GM21825 (cell line): ENCODE data around the gene ATP8B4.

Source experiments
- ATAC-seq: cut with Tn5 transposase; IDR thresholded peaks from one replicate; pipeline ENCODE4 v1.9.1; 2021; ENCODE audit warnings: mild to moderate bottlenecking, moderate library complexity; ENCODE audit not compliant: unreplicated experiment

ATP8B4 gene

DNA sequence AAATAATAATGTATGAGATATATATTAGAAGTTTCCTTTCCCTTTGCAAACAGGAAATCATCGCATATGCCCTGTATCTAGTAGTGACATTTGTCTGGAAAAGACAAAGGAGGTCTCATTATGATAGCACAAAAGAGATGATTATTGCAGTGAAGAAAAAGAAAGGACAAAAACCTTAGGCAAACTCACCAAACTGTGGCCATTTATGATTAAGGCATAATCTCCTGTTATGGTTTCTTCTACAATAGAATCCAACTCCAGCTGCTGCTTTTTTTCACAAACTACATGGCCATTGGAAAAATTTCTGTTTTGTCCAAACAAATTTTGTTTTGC is 218.2 kb downstream of the ATP8B4 start:
- ATAC-seq, result no peak

DNA sequence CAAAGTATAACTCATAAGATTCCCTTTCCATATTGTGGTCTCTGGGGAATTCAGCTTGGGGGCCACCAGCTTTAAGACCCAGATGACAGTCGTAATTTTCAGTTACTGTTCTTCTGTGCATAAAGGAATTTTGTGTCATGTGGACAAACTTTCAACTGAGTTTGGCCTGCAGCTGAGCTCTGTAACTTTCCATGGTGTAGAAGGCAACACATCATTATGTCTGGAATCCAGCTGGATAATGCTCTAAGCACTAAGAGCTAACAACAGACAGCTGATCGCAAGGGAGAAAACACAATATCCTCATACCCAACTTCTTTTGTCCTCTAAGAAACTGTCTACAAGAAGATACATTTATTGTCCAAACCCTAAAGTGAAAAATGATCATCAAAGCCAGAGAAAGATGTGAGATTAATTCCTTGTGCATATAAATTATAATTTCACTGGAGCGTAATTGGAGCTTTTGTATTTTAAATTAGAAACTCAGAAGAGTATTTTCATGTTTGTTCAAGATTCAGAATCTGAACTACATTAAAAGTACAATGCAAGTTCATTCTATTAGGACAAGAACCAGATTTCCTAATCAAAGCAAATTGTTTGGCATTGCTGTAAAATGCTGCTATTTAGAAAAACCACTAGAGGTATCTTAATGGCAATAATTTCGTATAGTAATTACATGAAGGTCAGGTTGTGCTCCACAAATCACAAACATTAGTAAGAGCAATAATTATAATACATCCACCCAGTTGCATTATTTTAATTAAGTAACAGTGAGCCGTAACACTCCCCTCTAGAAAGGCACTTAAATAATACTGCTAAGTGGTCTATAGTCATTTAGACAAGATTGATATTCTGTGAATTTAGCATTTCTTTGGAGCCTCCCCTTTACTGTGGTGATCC is 218.8 kb downstream of the ATP8B4 start:
- ATAC-seq, result no peak

DNA sequence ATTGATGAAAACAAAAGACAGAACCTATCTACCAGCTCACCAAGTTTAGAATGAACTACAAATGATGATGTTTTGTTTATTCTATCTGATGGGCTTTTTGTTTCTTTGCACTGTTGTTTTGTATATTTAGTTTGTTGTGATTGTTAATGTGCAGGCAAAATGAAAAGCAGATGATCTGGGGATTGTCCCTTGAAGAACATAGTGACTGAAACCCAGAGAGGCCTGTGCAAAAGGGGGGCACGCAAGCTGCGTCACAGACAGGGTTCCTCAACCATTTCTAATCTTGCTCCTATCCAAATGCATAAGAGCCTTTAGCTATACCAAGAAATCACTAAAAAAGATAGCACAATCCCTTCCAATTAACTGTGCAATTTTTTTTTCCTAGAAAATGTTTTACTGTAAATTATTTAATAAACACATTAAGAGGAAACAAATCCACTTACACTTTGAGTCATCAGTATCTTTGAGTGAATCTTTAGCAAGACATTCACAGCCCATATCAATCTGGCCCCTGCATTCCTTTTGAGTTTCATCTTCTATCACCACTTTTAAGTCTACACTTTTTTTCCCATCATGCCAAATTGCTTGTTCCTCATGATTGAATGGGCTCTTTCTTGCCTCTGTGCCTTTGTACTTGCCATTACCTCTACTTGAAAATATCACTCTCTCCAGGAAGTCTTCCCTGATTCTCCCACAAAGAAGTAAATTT is 220.3 kb downstream of the ATP8B4 start:
- no peak for ATAC-seq

DNA sequence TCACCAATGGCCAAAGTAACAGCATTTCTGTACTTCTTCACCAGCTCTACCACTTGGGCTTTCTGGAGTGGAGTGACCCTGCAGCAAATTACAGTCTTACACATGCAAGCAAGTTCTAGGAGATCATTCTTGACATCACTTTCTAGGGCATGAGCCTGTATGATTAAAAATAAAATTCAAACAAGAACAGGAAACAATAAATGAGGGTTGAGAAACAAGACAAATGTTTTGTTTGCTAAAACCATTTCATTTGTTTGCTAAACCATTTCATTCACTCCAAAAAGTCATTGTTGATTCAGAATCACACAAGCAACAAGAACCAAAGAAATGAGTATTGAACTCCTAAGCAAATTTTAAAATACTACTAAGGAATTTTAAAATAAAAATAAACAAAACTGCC is 220.9 kb downstream of the ATP8B4 start:
- no peak for ATAC-seq

DNA sequence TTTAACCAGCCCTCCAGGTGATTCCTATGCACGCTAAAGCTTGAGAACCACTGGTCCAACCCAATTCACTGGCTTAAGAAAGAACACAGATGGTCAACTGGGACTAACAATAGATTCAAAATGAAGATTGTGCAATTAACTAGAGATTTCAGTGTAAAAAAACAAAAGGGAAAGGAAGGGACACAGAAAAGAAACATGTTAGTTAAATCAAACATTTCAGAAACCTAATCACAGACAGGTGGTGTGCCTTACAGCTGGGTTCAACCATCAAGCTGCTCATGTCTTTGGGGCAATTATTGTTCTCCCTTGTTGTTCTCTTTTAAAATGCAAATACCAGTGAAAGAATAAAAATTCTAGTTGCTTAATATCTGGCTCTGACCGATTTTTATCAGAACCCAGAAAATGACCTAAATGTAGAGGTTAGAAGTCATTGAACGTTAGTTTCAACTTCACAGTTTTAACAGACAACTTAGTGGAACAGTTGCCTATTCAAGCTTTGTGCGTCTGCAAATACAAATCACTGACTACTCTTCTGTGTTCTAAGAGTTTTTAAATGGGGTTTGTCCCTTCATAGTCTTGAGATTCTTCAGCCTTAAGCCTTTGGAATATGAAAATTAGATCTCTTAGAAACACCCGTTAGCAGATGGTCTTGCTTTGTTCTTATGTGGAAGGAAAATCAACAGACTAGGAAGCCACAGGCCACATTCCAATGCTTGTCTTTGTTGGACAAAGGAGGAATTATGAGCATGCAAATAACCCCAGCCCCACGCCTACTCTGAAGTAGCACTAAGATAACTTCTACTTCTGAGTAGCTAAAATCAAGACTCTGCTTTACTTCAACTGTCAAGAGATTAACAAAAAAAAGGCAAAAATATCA is 223.4 kb downstream of the ATP8B4 start:
- ATAC-seq, result no peak

GRCh38 chr15:49890689-49891088 is 228.3 kb downstream of the ATP8B4 start:
- no peak for ATAC-seq

- no peak for ATAC-seq
Observed at GRCh38 chr15:49889536-49889935, 229.5 kb downstream of the ATP8B4 start.

GRCh38 chr15:49888734-49889133 is 230.3 kb downstream of the ATP8B4 start:
- no peak for ATAC-seq

- no peak for ATAC-seq
Observed at GRCh38 chr15:49888323-49888693, 230.7 kb downstream of the ATP8B4 start.

DNA sequence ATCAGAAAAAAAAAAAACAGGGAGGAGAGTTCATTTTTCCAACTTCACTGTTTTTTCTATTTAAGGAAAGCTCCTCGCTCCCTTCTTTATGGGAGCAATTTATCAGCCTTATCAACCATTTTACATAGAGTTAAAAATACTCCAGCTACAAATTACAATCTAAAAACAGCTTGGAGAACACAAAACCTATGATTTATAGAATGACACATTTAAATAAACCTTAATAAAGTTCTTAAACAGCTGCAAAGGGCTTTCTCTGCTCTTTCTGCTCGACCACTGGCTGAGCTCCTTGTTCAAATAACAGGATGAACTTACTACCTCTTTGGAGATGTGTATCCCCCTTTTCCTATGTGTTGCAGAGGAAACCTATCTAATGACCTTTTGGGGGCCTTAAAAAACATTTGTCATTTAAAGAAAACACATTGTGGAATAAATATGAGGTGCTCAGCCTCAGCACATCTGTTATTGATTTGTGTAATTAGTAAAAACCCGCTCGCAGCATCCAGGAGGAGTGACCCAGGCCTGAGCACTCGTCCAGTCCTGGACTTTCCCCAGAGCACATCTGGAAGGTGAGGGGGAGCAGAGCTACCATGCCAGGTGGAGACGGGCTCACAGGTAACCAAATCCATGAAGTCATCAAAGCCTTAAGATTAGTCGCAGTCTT is 231.2 kb downstream of the ATP8B4 start:
- ATAC-seq, result no peak

- ATAC-seq, result no peak
Observed at GRCh38 chr15:49883121-49883520, 235.9 kb downstream of the ATP8B4 start.

DNA sequence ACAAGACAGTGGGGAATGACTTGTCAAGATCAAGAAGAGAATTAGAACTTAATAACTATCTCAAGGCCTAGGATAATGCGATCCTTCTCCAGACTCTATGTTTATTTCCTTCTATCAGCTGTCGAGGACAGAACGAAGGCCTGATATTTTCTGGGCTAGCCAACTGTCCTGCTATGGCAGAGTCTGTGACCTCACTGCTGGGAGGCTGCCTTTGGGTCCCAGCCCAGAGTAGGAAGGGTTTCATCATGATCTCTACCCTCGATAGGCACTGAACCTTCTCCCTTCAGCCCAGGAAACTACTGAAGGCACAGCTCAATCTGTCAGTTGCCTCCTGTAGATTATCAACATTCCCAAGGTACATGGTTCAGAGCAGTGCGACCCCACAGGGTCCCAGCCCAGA is 237.2 kb downstream of the ATP8B4 start:
- ATAC-seq, result no peak

GRCh38 chr15:49881433-49881832 is 237.6 kb downstream of the ATP8B4 start:
- ATAC-seq, result no peak

GRCh38 chr15:49877873-49878521 is 241.0 kb downstream of the ATP8B4 start:
- no peak for ATAC-seq

- no peak for ATAC-seq
Observed at GRCh38 chr15:49877117-49877872, 241.7 kb downstream of the ATP8B4 start.

- ATAC-seq, result no peak
Observed at GRCh38 chr15:49876401-49877038, 242.5 kb downstream of the ATP8B4 start.

DNA sequence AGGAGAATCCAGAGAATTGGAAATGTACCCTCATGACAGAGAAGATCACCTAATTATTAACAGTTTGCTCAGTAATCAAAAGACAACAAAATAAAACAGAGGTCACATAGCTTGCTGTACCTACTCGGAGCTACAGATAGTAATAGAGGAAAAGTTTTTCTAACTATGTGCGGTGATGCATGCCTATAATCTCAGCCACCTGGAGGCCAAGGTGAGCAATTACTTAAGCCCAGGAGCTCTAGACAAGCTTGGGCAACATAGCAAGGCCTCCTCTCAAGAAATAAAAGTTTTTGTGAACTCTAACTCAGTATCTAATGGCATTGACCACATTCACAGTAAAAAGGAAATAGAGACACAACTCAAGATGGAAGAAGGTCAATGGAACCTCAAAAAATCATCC is 243.6 kb downstream of the ATP8B4 start:
- no peak for ATAC-seq

- ATAC-seq, result no peak
Observed at GRCh38 chr15:49870472-49870871, 248.6 kb downstream of the ATP8B4 start.

DNA sequence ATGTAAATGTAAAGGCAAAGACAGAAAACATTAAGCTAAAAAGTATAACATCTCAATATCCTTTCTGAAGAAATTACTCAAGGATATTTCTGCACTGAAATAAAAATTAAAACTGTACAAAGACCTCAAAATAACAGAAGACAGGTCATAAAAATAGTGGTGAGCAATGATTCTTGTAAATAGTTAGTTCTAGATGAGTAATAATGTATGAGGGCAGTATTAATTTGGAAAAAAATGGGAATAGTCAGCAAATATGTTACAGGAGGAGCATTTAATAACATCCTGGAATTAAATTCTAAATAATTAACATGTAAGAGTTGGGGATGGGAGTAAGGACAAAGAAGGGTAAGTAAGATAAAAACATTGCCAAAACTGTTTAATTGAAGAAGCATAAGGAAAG is 250.7 kb downstream of the ATP8B4 start:
- no peak for ATAC-seq
